ENCODE data around the gene MGME1. TPM values are rescaled to one million over a fixed set of nuclear protein-coding genes. Genes with fewer than 3 reads are reported as not detected.

Gene MGME1
- total and polyA plus RNA-seq, 2 donors (not counting 1 experiment from before 2014, with no cell fraction given), result 11.7 to 11.9 TPM

- TF ChIP-seq CTCF (conservative IDR thresholded peaks at IDR 0.05 in 1 of 2, IDR thresholded peaks at IDR 0.05 in 1 of 2; ENCODE audit: low read depth in 1 of 2, low read length in 2 of 2), result no peak
- TF ChIP-seq EZH2 (IDR thresholded peaks at IDR 0.05; ENCODE audit: low read length, missing control alignments), result no peak
- Histone ChIP-seq H3K9ac (ENCODE audit: insufficient read depth, low read length) (no peak overlapping the region), H3K4me1 (ENCODE audit: control insufficient read depth, extremely low read depth, insufficient read depth, low read length) (peaks cover 5% of the 10 kb centered on the region), H3K9me3 (ENCODE audit: control insufficient read depth, insufficient read depth, low read depth, low read length) (no peaks in the 10 kb centered on the region), H2AFZ (ENCODE audit: low read length) (no peak overlapping the region), H3K27ac (ENCODE audit: insufficient read depth, low read length) (no peak overlapping the region), H3K4me2 (ENCODE audit: extremely low read depth, insufficient read depth, low read length) (no peak overlapping the region), H4K20me1 (ENCODE audit: control insufficient read depth, extremely low read depth, insufficient read depth, low read length) (no peaks in the 10 kb centered on the region), H3K36me3 (ENCODE audit: control insufficient read depth, insufficient read depth, low read length) (peaks cover 16% of the 10 kb centered on the region), H3K4me3 (replicated peaks in 1 of 4; ENCODE audit: control extremely low read depth in 1 of 4, insufficient read depth in 1 of 4, low read depth in 3 of 4, low read length in 4 of 4) (no peak overlapping the region), H3K27me3 (ENCODE audit: control insufficient read depth, insufficient read depth, low read length) (no peaks in the 10 kb centered on the region), H3K79me2 (ENCODE audit: control insufficient read depth, insufficient read depth, low read length) (peaks cover 61% of the 10 kb centered on the region)
- no peak for DNase-seq (ENCODE audit: low read depth in 2 of 2)
These were observed 15.8 kb upstream of the MGME1 start for GRCh38 chr20:17952692-17953684.

- TF ChIP-seq CTCF (conservative IDR thresholded peaks at IDR 0.05 in 1 of 2, IDR thresholded peaks at IDR 0.05 in 1 of 2; ENCODE audit: low read depth in 1 of 2, low read length in 2 of 2) (no peak), EZH2 (IDR thresholded peaks at IDR 0.05; ENCODE audit: low read length, missing control alignments) (no peak)
- H3K9ac ChIP-seq (ENCODE audit: insufficient read depth, low read length), result no peak overlapping the region
- H3K9me3 ChIP-seq (ENCODE audit: control insufficient read depth, insufficient read depth, low read depth, low read length), result no peaks in the 10 kb centered on the region
- DNase-seq (ENCODE audit: low read depth in 2 of 2), result no peak
- H3K4me1 ChIP-seq (ENCODE audit: control insufficient read depth, extremely low read depth, insufficient read depth, low read length), result peaks cover 9% of the 10 kb centered on the region
- peaks cover 2% of the 10 kb centered on the region for H4K20me1 ChIP-seq (ENCODE audit: control insufficient read depth, extremely low read depth, insufficient read depth, low read length)
- no peak overlapping the region for H3K27ac ChIP-seq (ENCODE audit: insufficient read depth, low read length)
- no peak overlapping the region for H3K4me3 ChIP-seq (replicated peaks in 1 of 4; ENCODE audit: control extremely low read depth in 1 of 4, insufficient read depth in 1 of 4, low read depth in 3 of 4, low read length in 4 of 4)
- no peak overlapping the region for H2AFZ ChIP-seq (ENCODE audit: low read length)
- H3K36me3 ChIP-seq (ENCODE audit: control insufficient read depth, insufficient read depth, low read length), result peaks cover 15% of the 10 kb centered on the region
- peaks cover 70% of the 10 kb centered on the region for H3K79me2 ChIP-seq (ENCODE audit: control insufficient read depth, insufficient read depth, low read length)
- H3K4me2 ChIP-seq (ENCODE audit: extremely low read depth, insufficient read depth, low read length), result no peak overlapping the region
- no peaks in the 10 kb centered on the region for H3K27me3 ChIP-seq (ENCODE audit: control insufficient read depth, insufficient read depth, low read length)
These were observed 14.9 kb upstream of the MGME1 start for GRCh38 chr20:17953935-17954334.

- H3K4me2 ChIP-seq (ENCODE audit: extremely low read depth, insufficient read depth, low read length), result no peak overlapping the region
- H3K27me3 ChIP-seq (ENCODE audit: control insufficient read depth, insufficient read depth, low read length), result no peaks in the 10 kb centered on the region
- no peaks in the 10 kb centered on the region for H3K9me3 ChIP-seq (ENCODE audit: control insufficient read depth, insufficient read depth, low read depth, low read length)
- no peak overlapping the region for H3K9ac ChIP-seq (ENCODE audit: insufficient read depth, low read length)
- peaks cover 19% of the 10 kb centered on the region for H3K4me1 ChIP-seq (ENCODE audit: control insufficient read depth, extremely low read depth, insufficient read depth, low read length)
- no peak for TF ChIP-seq EZH2 (IDR thresholded peaks at IDR 0.05; ENCODE audit: low read length, missing control alignments)
- no peak for TF ChIP-seq CTCF (conservative IDR thresholded peaks at IDR 0.05 in 1 of 2, IDR thresholded peaks at IDR 0.05 in 1 of 2; ENCODE audit: low read depth in 1 of 2, low read length in 2 of 2)
- no peak overlapping the region for H2AFZ ChIP-seq (ENCODE audit: low read length)
- H4K20me1 ChIP-seq (ENCODE audit: control insufficient read depth, extremely low read depth, insufficient read depth, low read length), result peaks cover 2% of the 10 kb centered on the region
- H3K4me3 ChIP-seq (replicated peaks in 1 of 4; ENCODE audit: control extremely low read depth in 1 of 4, insufficient read depth in 1 of 4, low read depth in 3 of 4, low read length in 4 of 4), result no peak overlapping the region
- H3K36me3 ChIP-seq (ENCODE audit: control insufficient read depth, insufficient read depth, low read length), result peaks cover 12% of the 10 kb centered on the region
- peaks cover 82% of the 10 kb centered on the region for H3K79me2 ChIP-seq (ENCODE audit: control insufficient read depth, insufficient read depth, low read length)
- DNase-seq (ENCODE audit: low read depth in 2 of 2), result peak in 1 of 2 donors; percentile 48
- H3K27ac ChIP-seq (ENCODE audit: insufficient read depth, low read length), result no peak overlapping the region
These were observed 13.5 kb upstream of the MGME1 start for GRCh38 chr20:17955302-17955701.

Data from fibroblast of lung (primary cell).